ENCODE results near the gene CCSER1. TPM values are rescaled to one million over a fixed set of nuclear protein-coding genes. Genes with fewer than 3 reads are reported as not detected.

CCSER1 gene
- total and polyA plus RNA-seq, 2 donors (not counting 1 experiment from before 2014, with no cell fraction given): 10.7 to 39.5 TPM

- no peak overlapping the region for H3K27ac ChIP-seq (ENCODE audit: low read length in 2 of 2)
- H3K27me3 ChIP-seq (replicated peaks in 1 of 4; ENCODE audit: control extremely low read depth in 1 of 4, control insufficient read depth in 3 of 4, insufficient read depth in 4 of 4, low read length in 3 of 4): no peaks in the 10 kb centered on the region
- H3K4me1 Mint-ChIP-seq: no peaks in the 10 kb centered on the region
- no peaks in the 10 kb centered on the region for H3K79me2 ChIP-seq (ENCODE audit: control insufficient read depth, insufficient read depth, low read length)
- CTCF ChIA-PET: interaction anchor here (0.9 to 1.2 kb wide), 5 partner anchors 9 to 1967 kb away, joined by 3 to 4 read pairs (median 3); no protein-coding TSS in a partner anchor
- H3K9ac ChIP-seq (ENCODE audit: low read length): no peak overlapping the region
- no peaks in the 10 kb centered on the region for H3K36me3 ChIP-seq (replicated peaks in 1 of 2; ENCODE audit: control extremely low read depth in 1 of 2, control insufficient read depth in 1 of 2, extremely low read depth in 1 of 2, insufficient read depth in 2 of 2, low read length in 1 of 2)
- H3K4me3 Mint-ChIP-seq: no peak overlapping the region
- no peak overlapping the region for H2AFZ ChIP-seq (ENCODE audit: insufficient read depth, low read depth, low read length, poor library complexity, severe bottlenecking)
- no peak overlapping the region for H3K4me3 ChIP-seq (ENCODE audit: control extremely low read depth in 1 of 5, extremely low read depth in 1 of 5, insufficient read depth in 1 of 5, low read depth in 2 of 5, low read length in 4 of 5)
- TF ChIP-seq, protein P1, sequence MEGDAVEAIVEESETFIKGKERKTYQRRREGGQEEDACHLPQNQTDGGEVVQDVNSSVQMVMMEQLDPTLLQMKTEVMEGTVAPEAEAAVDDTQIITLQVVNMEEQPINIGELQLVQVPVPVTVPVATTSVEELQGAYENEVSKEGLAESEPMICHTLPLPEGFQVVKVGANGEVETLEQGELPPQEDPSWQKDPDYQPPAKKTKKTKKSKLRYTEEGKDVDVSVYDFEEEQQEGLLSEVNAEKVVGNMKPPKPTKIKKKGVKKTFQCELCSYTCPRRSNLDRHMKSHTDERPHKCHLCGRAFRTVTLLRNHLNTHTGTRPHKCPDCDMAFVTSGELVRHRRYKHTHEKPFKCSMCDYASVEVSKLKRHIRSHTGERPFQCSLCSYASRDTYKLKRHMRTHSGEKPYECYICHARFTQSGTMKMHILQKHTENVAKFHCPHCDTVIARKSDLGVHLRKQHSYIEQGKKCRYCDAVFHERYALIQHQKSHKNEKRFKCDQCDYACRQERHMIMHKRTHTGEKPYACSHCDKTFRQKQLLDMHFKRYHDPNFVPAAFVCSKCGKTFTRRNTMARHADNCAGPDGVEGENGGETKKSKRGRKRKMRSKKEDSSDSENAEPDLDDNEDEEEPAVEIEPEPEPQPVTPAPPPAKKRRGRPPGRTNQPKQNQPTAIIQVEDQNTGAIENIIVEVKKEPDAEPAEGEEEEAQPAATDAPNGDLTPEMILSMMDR (IDR thresholded peaks at IDR 0.05): peak; percentile 57
- TF ChIP-seq EZH2 (IDR thresholded peaks at IDR 0.05; ENCODE audit: borderline replicate concordance, insufficient read depth, low read depth, low read length, poor library complexity, severe bottlenecking): no peak
- no peaks in the 10 kb centered on the region for H4K20me1 ChIP-seq (ENCODE audit: control insufficient read depth, insufficient read depth, low read length, poor library complexity, severe bottlenecking)
- no peaks in the 10 kb centered on the region for H3K4me1 ChIP-seq (ENCODE audit: control insufficient read depth in 2 of 2, insufficient read depth in 2 of 2, low read length in 2 of 2)
- WGBS (ENCODE audit: insufficient coverage): no CpG with 5 or more reads among the region's 2 CpGs
- ATAC-seq (ENCODE audit: low read depth) (no peak), DNase-seq (peak; percentile 16)
- H3K27me3 Mint-ChIP-seq: no peaks in the 10 kb centered on the region
- intact Hi-C loops (cut with micrococcal nuclease): no loop called here
- no peak overlapping the region for H3K27ac Mint-ChIP-seq
- POLR2A ChIA-PET: no interaction called here
- H3K9me3 Mint-ChIP-seq (ENCODE audit: insufficient read depth): no peaks in the 10 kb centered on the region
- H3K4me2 ChIP-seq (replicated peaks; ENCODE audit: low read depth, low read length, poor library complexity, severe bottlenecking): no peak overlapping the region
- no peaks in the 10 kb centered on the region for H3K9me3 ChIP-seq (ENCODE audit: control extremely low read depth in 1 of 3, control insufficient read depth in 2 of 3, insufficient read depth in 1 of 3, low read length in 2 of 3)
These were observed 292.0 kb downstream of the CCSER1 start for GRCh38 chr4:90419124-90419711.

DNA sequence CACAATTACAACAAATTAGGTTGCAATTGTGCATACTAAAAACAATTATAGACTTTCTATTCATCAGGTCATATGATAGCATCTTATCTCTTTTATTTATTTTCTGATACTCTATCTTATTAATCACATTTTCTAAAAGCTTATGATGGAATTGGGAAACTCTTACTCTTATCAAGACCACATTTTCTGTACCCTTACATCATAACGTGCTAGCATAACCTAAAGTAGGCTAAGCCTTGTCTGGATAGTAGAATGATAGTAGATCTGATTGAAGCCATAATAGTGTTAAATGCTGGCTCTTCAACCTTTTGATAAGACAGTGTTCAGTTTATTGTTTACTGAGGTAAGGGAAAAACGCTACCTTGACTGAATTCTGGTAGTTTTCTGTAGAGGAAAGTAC is 294.0 kb downstream of the CCSER1 start:
- intact Hi-C loops (cut with micrococcal nuclease): no loop called here
- WGBS (ENCODE audit: insufficient coverage): no CpG with 5 or more reads among the region's 2 CpGs
- CTCF ChIA-PET: no interaction called here
- no peak for ATAC-seq (ENCODE audit: low read depth)
- POLR2A ChIA-PET: no interaction called here
- Mint-ChIP-seq H3K4me3 (no peak overlapping the region), H3K9me3 (ENCODE audit: insufficient read depth) (no peaks in the 10 kb centered on the region), H3K4me1 (no peaks in the 10 kb centered on the region), H3K27me3 (no peaks in the 10 kb centered on the region), H3K27ac (no peak overlapping the region)
- no peak overlapping the region for H3K27ac ChIP-seq (ENCODE audit: low read length in 2 of 2)
- no peaks in the 10 kb centered on the region for H4K20me1 ChIP-seq (ENCODE audit: control insufficient read depth, insufficient read depth, low read length, poor library complexity, severe bottlenecking)
- H3K36me3 ChIP-seq (replicated peaks in 1 of 2; ENCODE audit: control extremely low read depth in 1 of 2, control insufficient read depth in 1 of 2, extremely low read depth in 1 of 2, insufficient read depth in 2 of 2, low read length in 1 of 2): no peaks in the 10 kb centered on the region
- no peaks in the 10 kb centered on the region for H3K27me3 ChIP-seq (replicated peaks in 1 of 4; ENCODE audit: control extremely low read depth in 1 of 4, control insufficient read depth in 3 of 4, insufficient read depth in 4 of 4, low read length in 3 of 4)
- H3K4me2 ChIP-seq (replicated peaks; ENCODE audit: low read depth, low read length, poor library complexity, severe bottlenecking): no peak overlapping the region
- H3K4me1 ChIP-seq (ENCODE audit: control insufficient read depth in 2 of 2, insufficient read depth in 2 of 2, low read length in 2 of 2): no peaks in the 10 kb centered on the region
- no peak for DNase-seq
- no peak for TF ChIP-seq EZH2 (IDR thresholded peaks at IDR 0.05; ENCODE audit: borderline replicate concordance, insufficient read depth, low read depth, low read length, poor library complexity, severe bottlenecking)
- TF ChIP-seq, protein P1 (IDR thresholded peaks at IDR 0.05): no peak
- no peaks in the 10 kb centered on the region for H3K79me2 ChIP-seq (ENCODE audit: control insufficient read depth, insufficient read depth, low read length)
- no peak overlapping the region for H3K4me3 ChIP-seq (ENCODE audit: control extremely low read depth in 1 of 5, extremely low read depth in 1 of 5, insufficient read depth in 1 of 5, low read depth in 2 of 5, low read length in 4 of 5)
- no peak overlapping the region for H3K9ac ChIP-seq (ENCODE audit: low read length)
- H2AFZ ChIP-seq (ENCODE audit: insufficient read depth, low read depth, low read length, poor library complexity, severe bottlenecking): no peak overlapping the region
- H3K9me3 ChIP-seq (ENCODE audit: control extremely low read depth in 1 of 3, control insufficient read depth in 2 of 3, insufficient read depth in 1 of 3, low read length in 2 of 3): no peaks in the 10 kb centered on the region

Data from B cell (primary cell).